Stomach (tissue), 9 donors: ENCODE results near the gene LAMC2. TPM values are rescaled to one million over a fixed set of nuclear protein-coding genes. Genes with fewer than 3 reads are reported as not detected.
A peak's percentile ranks its signal among the peaks of the same experiment; 100 is the strongest.

Experiments used
- DNase-seq, 2 donors: peaks; one replicate each; pipeline versions ENCODE4 v3.0.0 to v3.0.0-alpha.2; 2013 to 2019
- H3K27ac ChIP-seq, 5 donors: fragments of 200-600 bp in 4 of 5; sonication (generic) in 4 of 5; one replicate each; pipeline ENCODE4 v1.5.1; 2013 to 2019; ENCODE audit warnings: mild to moderate bottlenecking in 1 of 5, moderate library complexity in 1 of 5
- H3K27me3 ChIP-seq, 3 donors: fragments of 200-600 bp; sonication (generic); one replicate each; pipeline ENCODE4 v1.5.1; 2017 to 2019; ENCODE audit warnings: mixed run types in 1 of 3
- H3K36me3 ChIP-seq, 4 donors: fragments of 200-600 bp; sonication (generic); 1 replicate in 3 of 4; 2 replicates in 1 of 4; pipeline ENCODE4 v1.5.1; 2016 to 2019
- H3K4me1 ChIP-seq, 4 donors: fragments of 200-600 bp; sonication (generic); one replicate each; pipeline ENCODE4 v1.5.1; 2016 to 2019
- H3K4me3 ChIP-seq, 4 donors: fragments of 200-600 bp; sonication (generic) in 3 of 4; one replicate each; pipeline ENCODE4 v1.5.1; 2016 to 2019; ENCODE audit warnings: mild to moderate bottlenecking in 1 of 4
- H3K9me3 ChIP-seq, 4 donors: fragments of 200-600 bp; sonication (generic); one replicate each; pipeline ENCODE4 v1.5.1; 2016 to 2019
- CTCF ChIP-seq, 7 experiments: fragments of 450-650 bp in 4 of 7; fragments of 200-600 bp in 3 of 7; sonication (generic) in 3 of 7; IDR thresholded peaks; one replicate each; pipeline ENCODE4 v1.5.1; 2016 to 2019; ENCODE audit warnings: antibody characterized with exemption in 7 of 7, control low read depth in 2 of 7, mild to moderate bottlenecking in 1 of 7
- EP300 ChIP-seq: sonication (generic); formaldehyde crosslinking; IDR thresholded peaks from one replicate; pipeline ENCODE4 v1.6.1; 2017; ENCODE audit warnings: antibody characterized with exemption
- POLR2A ChIP-seq, 4 donors: fragments of 450-650 bp; IDR thresholded peaks; one replicate each; pipeline ENCODE4 v1.6.1; 2016; ENCODE audit warnings: antibody characterized with exemption in 4 of 4, control low read depth in 2 of 4, mild to moderate bottlenecking in 1 of 4, moderate library complexity in 1 of 4
- POLR2AphosphoS5 ChIP-seq, 3 donors: sonication (generic); formaldehyde crosslinking; IDR thresholded peaks; one replicate each; pipeline ENCODE4 v1.6.1; 2016; ENCODE audit warnings: antibody characterized with exemption in 3 of 3
- WGBS, 5 donors: extraction: QIAGEN DNeasy Blood & Tissue Kit in 3 of 5; methylation state at CpG; one replicate each; pipeline versions ENCODE4 v1.1.5 to v1.1.7; 2013 to 2018; 5-methylcytosine and 5-hydroxymethylcytosine counted together
- intact Hi-C: fragments of 100-400 bp; cut with DNase I; formaldehyde crosslinking; loops from one replicate; pipeline ENCODE4 v1.15.1; 2023; ENCODE audit warnings: low total_unique reads
- polyA plus RNA-seq, 3 donors: library from polyadenylated mRNA; stranded (reverse); fragments of 200-250 nt; gene quantifications; one replicate each; pipeline ENCODE4 v1.2.3, GENCODE V29; 2013
- total RNA-seq, 5 donors: library from RNA; depleted of rRNA; stranded (reverse); fragments of >200 nt; gene quantifications; one replicate each; pipeline versions ENCODE4 v1.1.0 to v1.2.3, GENCODE V29; 2014 to 2016
- donor health status: healthy with polysubstance abuse.
- donor health status: Bipolar disorder and iron deficiency.
- donor health status: healthy.

LAMC2 gene
- total and polyA plus RNA-seq, 8 donors = 2.0 to 21.3 (median 12.4) TPM

DNA sequence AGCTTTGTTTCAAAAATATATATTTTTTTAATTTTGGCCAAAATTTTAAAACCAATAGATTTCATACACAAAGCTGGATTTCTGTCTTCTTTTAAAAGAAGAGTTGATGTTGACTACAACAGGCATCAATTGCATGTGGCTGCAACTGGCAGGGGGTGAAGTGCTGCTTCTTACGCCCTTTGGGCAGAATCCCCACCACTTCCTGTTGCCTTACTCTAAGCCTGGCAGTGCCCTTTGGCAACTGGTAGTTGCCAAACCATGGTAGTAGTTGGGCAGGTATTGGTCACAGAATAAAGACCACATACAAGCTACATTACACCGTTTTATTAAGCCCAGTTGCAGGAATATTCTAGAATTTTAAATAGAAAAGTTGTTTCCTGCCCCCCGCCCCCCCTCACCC is 17.0 kb downstream of the LAMC2 start:
- intact Hi-C loops = no loop called here
- Histone ChIP-seq H3K4me3 (no peak overlapping the region), H3K4me1 (no peaks in the 10 kb centered on the region), H3K9me3 (no peaks in the 10 kb centered on the region), H3K27me3 (no peaks in the 10 kb centered on the region), H3K36me3 (no peaks in the 10 kb centered on the region), H3K27ac (no peak overlapping the region)
- DNase-seq = no peak
- TF ChIP-seq CTCF (IDR thresholded peaks at IDR 0.05) (no peak), POLR2A (IDR thresholded peaks at IDR 0.05) (no peak), EP300 (no peak), POLR2AphosphoS5 (IDR thresholded peaks at IDR 0.05) (no peak)
- 56 to 90% (median 73%) methylated on average over 3 of the region's 3 CpGs for WGBS, 5 donors

GRCh38 chr1:183205196-183205781 is 19.2 kb downstream of the LAMC2 start:
- Histone ChIP-seq H3K27me3 (no peaks in the 10 kb centered on the region), H3K9me3 (no peaks in the 10 kb centered on the region), H3K4me1 (no peaks in the 10 kb centered on the region), H3K4me3 (no peak overlapping the region), H3K36me3 (no peaks in the 10 kb centered on the region), H3K27ac (peak overlapping the region in 3 of 5 donors; percentile 33 to 80 (median 48))
- WGBS, 5 donors = 69 to 87% (median 80%) methylated on average over 3 of the region's 3 CpGs
- peak in 1 of 2 donors; percentile 27 for DNase-seq
- intact Hi-C loops = no loop called here
- TF ChIP-seq POLR2AphosphoS5 (IDR thresholded peaks at IDR 0.05) (peak; percentile 65 to 94 (median 74)), POLR2A (IDR thresholded peaks at IDR 0.05) (no peak), CTCF (IDR thresholded peaks at IDR 0.05) (no peak), EP300 (peak; percentile 40)

- intact Hi-C loops = no loop called here
- TF ChIP-seq EP300 (no peak), CTCF (IDR thresholded peaks at IDR 0.05) (no peak), POLR2AphosphoS5 (IDR thresholded peaks at IDR 0.05) (no peak), POLR2A (IDR thresholded peaks at IDR 0.05) (no peak)
- no peak overlapping the region for H3K4me3 ChIP-seq
- H3K9me3 ChIP-seq = no peaks in the 10 kb centered on the region
- no peaks in the 10 kb centered on the region for H3K36me3 ChIP-seq
- peak overlapping the region in 1 of 5 donors; percentile 80 for H3K27ac ChIP-seq
- H3K27me3 ChIP-seq = no peaks in the 10 kb centered on the region
- 89 to 94% (median 89%) methylated on average over 6 of the region's 6 CpGs for WGBS, 5 donors
- no peaks in the 10 kb centered on the region for H3K4me1 ChIP-seq
- DNase-seq = no peak
Observed at GRCh38 chr1:183206538-183207122, 20.6 kb downstream of the LAMC2 start.

GRCh38 chr1:183209533-183210158 is 23.6 kb downstream of the LAMC2 start:
- Histone ChIP-seq H3K4me3 (no peak overlapping the region), H3K4me1 (no peaks in the 10 kb centered on the region), H3K36me3 (no peaks in the 10 kb centered on the region), H3K27ac (no peak overlapping the region), H3K9me3 (no peaks in the 10 kb centered on the region), H3K27me3 (no peaks in the 10 kb centered on the region)
- DNase-seq = no peak
- no peak for TF ChIP-seq POLR2A (IDR thresholded peaks at IDR 0.05)
- TF ChIP-seq EP300 = no peak
- TF ChIP-seq POLR2AphosphoS5 (IDR thresholded peaks at IDR 0.05) = no peak
- TF ChIP-seq CTCF (IDR thresholded peaks at IDR 0.05) = no peak
- intact Hi-C loops = no loop called here
